Measurements from ENCODE around the gene LDHD. TPM values are rescaled to one million over a fixed set of nuclear protein-coding genes. Genes with fewer than 3 reads are reported as not detected.

Gene LDHD
- total RNA-seq, 4 donors from 2014 or later = 2.5 to 37.0 (median 22.4) TPM

DNA sequence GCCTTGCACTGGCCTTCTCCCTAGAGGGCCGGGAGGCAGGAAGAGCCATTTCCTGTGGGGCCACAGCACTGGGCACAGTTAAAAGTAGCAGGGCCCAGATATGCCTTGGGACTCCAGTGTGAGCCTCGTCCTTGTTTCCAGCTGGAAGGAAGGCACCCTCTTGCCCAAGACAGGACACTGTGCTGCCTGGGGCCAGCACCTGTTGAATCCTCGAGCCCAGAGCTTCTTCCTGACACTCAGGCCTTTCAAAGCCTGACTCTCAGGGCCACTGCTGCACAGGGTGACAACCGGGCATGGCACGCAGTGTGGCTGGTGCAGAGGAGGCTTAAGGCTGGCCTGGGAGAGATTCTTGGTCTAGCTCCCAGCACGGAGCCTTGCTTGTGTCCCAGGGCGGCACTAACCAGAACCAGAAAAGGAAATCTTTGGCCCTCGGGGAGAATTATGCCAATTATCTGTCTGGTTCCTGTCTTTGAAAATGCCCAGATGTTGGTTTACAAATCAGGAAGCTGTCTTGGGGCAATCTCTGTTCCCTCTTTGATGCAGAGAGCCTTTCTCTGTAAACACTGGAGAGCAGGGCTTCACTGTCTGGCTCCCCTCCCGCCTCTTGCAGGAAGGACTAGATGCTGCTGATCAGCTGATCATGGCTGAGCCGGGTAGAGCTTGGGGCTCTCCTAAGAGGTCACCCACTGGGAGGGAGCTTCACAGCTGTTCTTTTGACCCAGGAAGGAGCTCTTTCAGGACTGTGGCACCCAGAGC, 11.1 kb downstream of the LDHD start:
- Histone ChIP-seq H3K27ac (peak overlapping the region in 3 of 4 donors; percentile 34 to 70 (median 55)), H3K4me1 (peaks cover 7 to 45% (median 13%) of the 10 kb centered on the region in 4 donors), H3K27me3 (no peaks in the 10 kb centered on the region), H3K36me3 (no peaks in the 10 kb centered on the region), H3K9me3 (no peaks in the 10 kb centered on the region), H3K4me3 (no peak overlapping the region)
- peak in 1 of 3 donors; percentile 69 for DNase-seq
- no peak for TF ChIP-seq POLR2A (IDR thresholded peaks at IDR 0.05)
- TF ChIP-seq, protein P1, sequence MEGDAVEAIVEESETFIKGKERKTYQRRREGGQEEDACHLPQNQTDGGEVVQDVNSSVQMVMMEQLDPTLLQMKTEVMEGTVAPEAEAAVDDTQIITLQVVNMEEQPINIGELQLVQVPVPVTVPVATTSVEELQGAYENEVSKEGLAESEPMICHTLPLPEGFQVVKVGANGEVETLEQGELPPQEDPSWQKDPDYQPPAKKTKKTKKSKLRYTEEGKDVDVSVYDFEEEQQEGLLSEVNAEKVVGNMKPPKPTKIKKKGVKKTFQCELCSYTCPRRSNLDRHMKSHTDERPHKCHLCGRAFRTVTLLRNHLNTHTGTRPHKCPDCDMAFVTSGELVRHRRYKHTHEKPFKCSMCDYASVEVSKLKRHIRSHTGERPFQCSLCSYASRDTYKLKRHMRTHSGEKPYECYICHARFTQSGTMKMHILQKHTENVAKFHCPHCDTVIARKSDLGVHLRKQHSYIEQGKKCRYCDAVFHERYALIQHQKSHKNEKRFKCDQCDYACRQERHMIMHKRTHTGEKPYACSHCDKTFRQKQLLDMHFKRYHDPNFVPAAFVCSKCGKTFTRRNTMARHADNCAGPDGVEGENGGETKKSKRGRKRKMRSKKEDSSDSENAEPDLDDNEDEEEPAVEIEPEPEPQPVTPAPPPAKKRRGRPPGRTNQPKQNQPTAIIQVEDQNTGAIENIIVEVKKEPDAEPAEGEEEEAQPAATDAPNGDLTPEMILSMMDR (IDR thresholded peaks at IDR 0.05) = no peak

DNA sequence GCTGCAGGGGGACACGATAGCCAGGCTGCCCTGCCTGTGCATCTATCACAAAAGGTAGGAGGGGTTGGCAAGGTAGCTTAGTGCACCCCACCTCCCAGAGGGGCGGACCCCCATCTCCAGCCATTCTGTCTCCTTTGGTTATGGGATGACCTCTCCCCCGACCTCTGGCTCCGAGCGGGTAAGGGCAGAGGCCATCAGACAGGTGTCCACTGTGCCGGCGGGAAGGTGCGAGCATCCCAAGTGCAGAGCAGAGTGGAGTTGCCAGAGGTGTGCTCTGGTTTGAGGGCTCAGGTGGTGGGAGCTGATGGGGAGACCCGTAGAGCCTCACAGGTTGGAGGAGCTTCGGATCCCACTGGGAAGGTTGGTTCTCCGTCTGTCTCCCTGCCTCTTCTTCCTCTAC, 11.7 kb downstream of the LDHD start:
- no peaks in the 10 kb centered on the region for H3K27me3 ChIP-seq
- no peak overlapping the region for H3K4me3 ChIP-seq
- peak in 1 of 3 donors; percentile 38 for DNase-seq
- no peaks in the 10 kb centered on the region for H3K36me3 ChIP-seq
- peak overlapping the region in 3 of 4 donors; percentile 34 to 70 (median 55) for H3K27ac ChIP-seq
- no peaks in the 10 kb centered on the region for H3K9me3 ChIP-seq
- TF ChIP-seq, protein P1 (IDR thresholded peaks at IDR 0.05) = no peak
- no peak for TF ChIP-seq POLR2A (IDR thresholded peaks at IDR 0.05)
- peaks cover 7 to 44% (median 12%) of the 10 kb centered on the region in 4 donors for H3K4me1 ChIP-seq

DNA sequence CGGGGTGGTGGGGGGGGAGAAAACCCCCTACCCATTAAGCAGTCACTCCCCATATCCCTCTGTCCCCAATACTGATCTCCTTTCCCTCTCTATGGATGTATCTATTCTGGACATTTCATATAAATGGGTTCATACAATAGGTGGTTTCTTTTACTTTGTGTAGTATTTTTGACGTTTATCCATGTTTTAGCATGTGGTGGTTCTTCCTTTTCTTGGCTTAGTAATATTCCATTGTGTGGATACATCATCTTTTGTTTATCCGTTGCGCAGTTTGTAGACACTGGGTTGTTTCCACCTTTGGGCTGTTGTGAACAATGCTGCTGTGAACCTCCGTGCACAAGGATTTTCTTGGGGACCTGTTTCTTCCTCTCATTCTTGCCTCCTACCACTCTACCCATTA, 12.6 kb downstream of the LDHD start:
- Histone ChIP-seq H3K27me3 (no peaks in the 10 kb centered on the region), H3K9me3 (no peaks in the 10 kb centered on the region), H3K4me1 (peaks cover 3 to 44% (median 7%) of the 10 kb centered on the region in 4 donors), H3K36me3 (no peaks in the 10 kb centered on the region), H3K4me3 (no peak overlapping the region), H3K27ac (peak overlapping the region in 1 of 4 donors; percentile 70)
- no peak for DNase-seq
- TF ChIP-seq POLR2A (IDR thresholded peaks at IDR 0.05) = no peak

DNA sequence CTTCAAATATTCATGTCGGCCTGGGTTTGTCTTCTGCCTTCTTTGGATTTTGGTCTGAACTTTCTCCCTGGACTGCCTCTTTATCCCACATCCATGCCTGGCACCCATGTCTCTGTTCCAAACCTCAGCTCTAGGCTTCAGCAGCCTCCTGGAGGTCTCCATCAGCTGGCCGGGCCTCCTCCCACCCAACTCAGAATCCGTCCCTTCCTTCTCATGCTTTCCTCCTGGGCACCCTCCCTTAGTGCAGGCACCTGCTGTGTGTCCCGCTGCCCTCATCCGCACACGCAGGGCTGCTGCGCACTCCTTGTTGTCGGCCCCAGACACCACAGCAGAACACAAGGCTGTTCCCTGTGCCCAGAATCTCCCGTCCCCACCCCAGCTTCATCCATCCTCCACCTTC, 14.0 kb downstream of the LDHD start:
- H3K9me3 ChIP-seq = no peaks in the 10 kb centered on the region
- H3K4me1 ChIP-seq = peaks cover 0 to 48% (median 3%) of the 10 kb centered on the region in 4 donors
- DNase-seq = no peak
- H3K36me3 ChIP-seq = no peaks in the 10 kb centered on the region
- TF ChIP-seq, protein P1 (IDR thresholded peaks at IDR 0.05) = no peak
- no peak for TF ChIP-seq POLR2A (IDR thresholded peaks at IDR 0.05)
- no peak overlapping the region for H3K27ac ChIP-seq
- no peak overlapping the region for H3K4me3 ChIP-seq
- no peaks in the 10 kb centered on the region for H3K27me3 ChIP-seq

DNA sequence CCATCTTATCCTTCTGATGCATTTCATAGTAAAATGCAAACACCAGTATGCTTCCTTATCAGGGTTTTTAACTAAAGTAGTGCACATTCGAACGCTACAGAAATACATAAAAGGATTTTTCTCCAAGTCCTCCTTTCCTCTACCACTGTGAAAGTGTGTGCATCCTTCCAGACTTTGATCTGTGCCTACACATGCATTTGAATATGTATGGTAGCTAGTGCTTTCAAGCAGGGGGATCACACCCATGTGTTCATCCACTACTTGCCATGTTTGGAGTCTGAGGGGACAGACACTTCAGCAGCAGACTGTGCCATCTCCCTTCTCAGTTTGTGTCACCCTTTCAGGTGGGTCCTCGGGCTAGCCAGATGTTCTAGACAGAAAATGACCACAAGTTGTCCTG, 14.9 kb downstream of the LDHD start:
- Histone ChIP-seq H3K36me3 (no peaks in the 10 kb centered on the region), H3K27ac (no peak overlapping the region), H3K4me3 (no peak overlapping the region), H3K9me3 (no peaks in the 10 kb centered on the region), H3K4me1 (peaks cover 0 to 46% (median 3%) of the 10 kb centered on the region in 4 donors), H3K27me3 (no peaks in the 10 kb centered on the region)
- DNase-seq = no peak
- TF ChIP-seq, protein P1 (IDR thresholded peaks at IDR 0.05) = no peak
- no peak for TF ChIP-seq POLR2A (IDR thresholded peaks at IDR 0.05)

DNA sequence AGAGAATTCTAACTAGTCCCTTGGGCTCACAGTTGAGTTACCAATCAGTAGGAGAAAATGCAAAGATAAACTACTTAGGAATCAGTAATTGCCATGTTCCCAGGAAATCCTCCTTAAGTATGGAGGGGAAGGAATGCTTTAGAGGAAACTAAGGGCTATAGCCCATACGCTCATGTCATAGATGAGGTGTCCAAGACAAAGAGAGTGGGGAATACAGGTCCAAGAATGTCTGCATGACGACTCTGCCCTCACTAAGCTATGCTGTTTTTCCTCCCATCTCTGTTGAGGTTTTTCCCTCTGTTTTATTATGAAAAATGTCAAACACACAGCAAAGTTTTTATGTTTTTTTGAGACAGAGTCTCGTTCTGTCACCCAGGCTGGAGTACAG, 16.0 kb downstream of the LDHD start:
- DNase-seq = no peak
- H3K27me3 ChIP-seq = no peaks in the 10 kb centered on the region
- TF ChIP-seq, protein P1 (IDR thresholded peaks at IDR 0.05) = no peak
- no peak for TF ChIP-seq POLR2A (IDR thresholded peaks at IDR 0.05)
- no peak overlapping the region for H3K4me3 ChIP-seq
- H3K36me3 ChIP-seq = peaks cover 0 to 2% (median 0%) of the 10 kb centered on the region in 3 donors
- peaks cover 0 to 44% (median 3%) of the 10 kb centered on the region in 4 donors for H3K4me1 ChIP-seq
- H3K9me3 ChIP-seq = no peaks in the 10 kb centered on the region
- H3K27ac ChIP-seq = no peak overlapping the region

All from Peyer's patch (tissue), 4 donors.